ENCODE results near the gene DPY30. TPM values are rescaled to one million over a fixed set of nuclear protein-coding genes. Genes with fewer than 3 reads are reported as not detected.

The DPY30 gene
- total RNA-seq, 2 experiments from 2014 or later, result 68.5 to 68.8 TPM

GRCh38 chr2:31992025-31992579, 47.5 kb downstream of the DPY30 start:
- Mint-ChIP-seq H3K36me3 (ENCODE audit: low read depth) (peaks cover 14% of the 10 kb centered on the region), H3K27me3 (no peaks in the 10 kb centered on the region), H3K4me1 (ENCODE audit: low read depth) (peaks cover 46% of the 10 kb centered on the region), H3K9me3 (no peaks in the 10 kb centered on the region), H3K4me3 (no peak overlapping the region), H3K27ac (no peak overlapping the region)
- POLR2A ChIA-PET, result no interaction called here
- intact Hi-C loops (cut with micrococcal nuclease), result no loop called here
- no peak for TF ChIP-seq CTCF (IDR thresholded peaks at IDR 0.05)
- ATAC-seq, result no peak
- DNase-seq, result no peak
- CTCF ChIA-PET, result no interaction called here

- Mint-ChIP-seq H3K36me3 (ENCODE audit: low read depth) (peaks cover 8% of the 10 kb centered on the region), H3K27ac (no peak overlapping the region)
Observed at GRCh38 chr2:31989946-31990345, 49.7 kb downstream of the DPY30 start.

GRCh38 chr2:31987454-31988220, 52.0 kb downstream of the DPY30 start:
- H3K27ac Mint-ChIP-seq, result peak overlapping the region; percentile 55
- no peaks in the 10 kb centered on the region for H3K9me3 Mint-ChIP-seq
- H3K36me3 Mint-ChIP-seq (ENCODE audit: low read depth), result peaks cover 14% of the 10 kb centered on the region
- intact Hi-C loops (cut with micrococcal nuclease), result no loop called here
- DNase-seq (no peak), ATAC-seq (peak; percentile 61)
- peaks cover 27% of the 10 kb centered on the region for H3K4me1 Mint-ChIP-seq (ENCODE audit: low read depth)
- ChIA-PET CTCF (no interaction called here), POLR2A (interaction anchor here (1.1 to 1.4 kb wide), 2 partner anchors 10 to 12 kb away, joined by 3 read pairs; no protein-coding TSS in a partner anchor)
- no peak for TF ChIP-seq CTCF (IDR thresholded peaks at IDR 0.05)
- H3K4me3 Mint-ChIP-seq, result no peak overlapping the region
- H3K27me3 Mint-ChIP-seq, result no peaks in the 10 kb centered on the region

More at GRCh38 chr2:31989946-31990345, 49.7 kb downstream of the DPY30 start:
- Mint-ChIP-seq H3K9me3 (no peaks in the 10 kb centered on the region), H3K4me1 (ENCODE audit: low read depth) (peaks cover 34% of the 10 kb centered on the region), H3K27me3 (no peaks in the 10 kb centered on the region), H3K4me3 (no peak overlapping the region)
- POLR2A ChIA-PET, result no interaction called here
- CTCF ChIA-PET, result no interaction called here
- DNase-seq, result no peak
- no peak for ATAC-seq
- intact Hi-C loops (cut with micrococcal nuclease), result no loop called here
- TF ChIP-seq CTCF (IDR thresholded peaks at IDR 0.05), result no peak

- TF ChIP-seq CTCF (IDR thresholded peaks at IDR 0.05), result no peak
- peak overlapping the region; percentile 53 for H3K27ac Mint-ChIP-seq
- intact Hi-C loops (cut with micrococcal nuclease), result no loop called here
- no peaks in the 10 kb centered on the region for H3K27me3 Mint-ChIP-seq
- POLR2A ChIA-PET, result interaction anchor here (1.1 to 1.4 kb wide), 2 partner anchors 11 to 13 kb away, joined by 3 read pairs; no protein-coding TSS in a partner anchor
- H3K4me1 Mint-ChIP-seq (ENCODE audit: low read depth), result peaks cover 24% of the 10 kb centered on the region
- H3K4me3 Mint-ChIP-seq, result no peak overlapping the region
- H3K9me3 Mint-ChIP-seq, result no peaks in the 10 kb centered on the region
- H3K36me3 Mint-ChIP-seq (ENCODE audit: low read depth), result peaks cover 15% of the 10 kb centered on the region
- ATAC-seq (no peak), DNase-seq (no peak)
- CTCF ChIA-PET, result no interaction called here
Observed at GRCh38 chr2:31986906-31987305, 52.7 kb downstream of the DPY30 start.

GRCh38 chr2:31983762-31984467, 55.7 kb downstream of the DPY30 start:
- H3K27me3 Mint-ChIP-seq, result no peaks in the 10 kb centered on the region
- H3K4me3 Mint-ChIP-seq, result no peak overlapping the region
- CTCF ChIA-PET, result no interaction called here
- no peak for TF ChIP-seq CTCF (IDR thresholded peaks at IDR 0.05)
- peaks cover 29% of the 10 kb centered on the region for H3K4me1 Mint-ChIP-seq (ENCODE audit: low read depth)
- ATAC-seq (no peak), DNase-seq (no peak)
- no peak overlapping the region for H3K27ac Mint-ChIP-seq
- POLR2A ChIA-PET, result no interaction called here
- H3K9me3 Mint-ChIP-seq, result peaks cover 1% of the 10 kb centered on the region
- H3K36me3 Mint-ChIP-seq (ENCODE audit: low read depth), result peaks cover 13% of the 10 kb centered on the region
- intact Hi-C loops (cut with micrococcal nuclease), result no loop called here

All from activated CD8-positive, alpha-beta T cell treated with anti-CD3 and anti-CD28 coated beads for 36 hours (primary cell).